HepG2 (cell line): ENCODE results near the gene SNF8. TPM values are rescaled to one million over a fixed set of nuclear protein-coding genes. Genes with fewer than 3 reads are reported as not detected.

Experiments
- AKAP8 ChIP-seq: sonication (generic); formaldehyde crosslinking; IDR thresholded peaks from 2 replicates; pipeline ENCODE4 v1.5.1; 2020; ENCODE audit warnings: mild to moderate bottlenecking, missing genetic modification reagents
- CC2D1A ChIP-seq: sonication (generic); formaldehyde crosslinking; IDR thresholded peaks from 2 replicates; pipeline ENCODE4 v1.8.1; 2023; ENCODE audit warnings: mild to moderate bottlenecking, missing genetic modification reagents
- HNRNPK ChIP-seq: fragments of 200-400 bp; formaldehyde crosslinking; IDR thresholded peaks from 2 replicates; pipeline ENCODE4 v1.6.1; 2018; ENCODE audit warnings: low read length, low read depth, moderate library complexity, mild to moderate bottlenecking; ENCODE audit not compliant: poor library complexity, severe bottlenecking
- HOXA9 ChIP-seq: sonication (generic); formaldehyde crosslinking; IDR thresholded peaks from 2 replicates; pipeline ENCODE4 v1.8.1; 2022; ENCODE audit warnings: missing genetic modification reagents, mild to moderate bottlenecking, moderate library complexity, borderline replicate concordance
- MEIS1 ChIP-seq: sonication (generic); formaldehyde crosslinking; IDR thresholded peaks from 2 replicates; pipeline ENCODE4 v1.9.0; 2021; ENCODE audit warnings: mild to moderate bottlenecking, missing genetic modification reagents, moderate library complexity, borderline replicate concordance
- PPARG ChIP-seq: conservative IDR thresholded peaks from 2 replicates; pipeline ENCODE4 v1.6.1; 2016; ENCODE audit warnings: missing biosample characterization, missing genetic modification reagents
- PRPF4 ChIP-seq: fragments of 200-400 bp; formaldehyde crosslinking; IDR thresholded peaks from 2 replicates; pipeline ENCODE4 v1.6.1; 2016; ENCODE audit warnings: low read length, low read depth; ENCODE audit not compliant: poor library complexity, severe bottlenecking
- SUZ12 ChIP-seq: fragments of 150-350 bp; IDR thresholded peaks from 2 replicates; pipeline ENCODE4 v1.6.1; 2014; ENCODE audit warnings: low read depth, low read length
- TRIM24 ChIP-seq: sonication (generic); formaldehyde crosslinking; IDR thresholded peaks from 2 replicates; pipeline ENCODE4 v1.8.0; 2022; ENCODE audit warnings: mild to moderate bottlenecking, missing genetic modification reagents
- ZNF451 ChIP-seq: sonication (generic); formaldehyde crosslinking; IDR thresholded peaks from 2 replicates; pipeline ENCODE4 v1.5.0; 2020; ENCODE audit warnings: mild to moderate bottlenecking, missing genetic modification reagents
- ZNF556 ChIP-seq: sonication (generic); formaldehyde crosslinking; IDR thresholded peaks from 2 replicates; pipeline ENCODE4 v1.4.0; 2020; ENCODE audit warnings: mild to moderate bottlenecking, missing genetic modification reagents, borderline replicate concordance
- ZNF670 ChIP-seq: sonication (generic); formaldehyde crosslinking; IDR thresholded peaks from 2 replicates; pipeline ENCODE4 v1.8.0; 2022; ENCODE audit warnings: mild to moderate bottlenecking, missing genetic modification reagents, borderline replicate concordance
- ZNF83 ChIP-seq: sonication (generic); formaldehyde crosslinking; IDR thresholded peaks from 2 replicates; pipeline ENCODE4 v1.4.0; 2020; ENCODE audit warnings: missing genetic modification reagents, mild to moderate bottlenecking, borderline replicate concordance
- polyA plus RNA-seq, 8 experiments: library from polyadenylated mRNA; depleted of rRNA in 3 of 8; stranded (reverse) in 7 of 8; unstranded in 1 of 8; fragments of >200 nt; fragmentation: Illumina TruSeq in 4 of 8; extraction: Trizol in 4 of 8; gene quantifications; 2 replicates each; pipeline versions ENCODE4 v1.2.1 to v1.2.3, GENCODE V29; 2011 to 2016; ENCODE audit warnings: low read depth in 4 of 8, missing spikeins in 1 of 8, mixed read lengths in 1 of 8; ENCODE audit not compliant: insufficient read depth in 1 of 8
- total RNA-seq, 5 experiments: library from RNA; depleted of rRNA; stranded (reverse); fragments of >200 nt; fragmentation: Illumina TruSeq; extraction: Trizol; gene quantifications; 2 replicates each; pipeline ENCODE4 v1.2.3, GENCODE V29; 2016; ENCODE audit warnings: low read depth in 1 of 5
- TF ChIP-seq, protein P1 (sequence below): sonication (generic); formaldehyde crosslinking; IDR thresholded peaks from 2 replicates; pipeline ENCODE4 v1.4.0; 2020; ENCODE audit warnings: missing genetic modification reagents
- TF ChIP-seq, protein P2 (sequence below): IDR thresholded peaks from 2 replicates; pipeline ENCODE4 v1.6.1; 2016; ENCODE audit warnings: control low read depth
- TF ChIP-seq, protein P3 (sequence below): sonication (generic); formaldehyde crosslinking; IDR thresholded peaks from 2 replicates; pipeline ENCODE4 v1.8.0; 2022; ENCODE audit warnings: missing genetic modification reagents, mild to moderate bottlenecking, moderate library complexity, borderline replicate concordance
- TF ChIP-seq, protein P4 (sequence below): sonication (generic); formaldehyde crosslinking; IDR thresholded peaks from 2 replicates; pipeline ENCODE4 v1.5.0; 2020; ENCODE audit warnings: missing genetic modification reagents
- TF ChIP-seq, protein P5 (sequence below): sonication (generic); formaldehyde crosslinking; IDR thresholded peaks from 2 replicates; pipeline ENCODE4 v1.8.1; 2023; ENCODE audit warnings: mild to moderate bottlenecking, missing genetic modification reagents
- TF ChIP-seq, protein P6 (sequence below): sonication (generic); formaldehyde crosslinking; IDR thresholded peaks from 2 replicates; pipeline ENCODE4 v1.4.0; 2020; ENCODE audit warnings: missing genetic modification reagents

Gene SNF8
- total and polyA plus RNA-seq, 2 of the 13 experiments (the other 11 are each of a cell fraction or from before 2014, with no cell fraction given), result 114 to 153 TPM

DNA sequence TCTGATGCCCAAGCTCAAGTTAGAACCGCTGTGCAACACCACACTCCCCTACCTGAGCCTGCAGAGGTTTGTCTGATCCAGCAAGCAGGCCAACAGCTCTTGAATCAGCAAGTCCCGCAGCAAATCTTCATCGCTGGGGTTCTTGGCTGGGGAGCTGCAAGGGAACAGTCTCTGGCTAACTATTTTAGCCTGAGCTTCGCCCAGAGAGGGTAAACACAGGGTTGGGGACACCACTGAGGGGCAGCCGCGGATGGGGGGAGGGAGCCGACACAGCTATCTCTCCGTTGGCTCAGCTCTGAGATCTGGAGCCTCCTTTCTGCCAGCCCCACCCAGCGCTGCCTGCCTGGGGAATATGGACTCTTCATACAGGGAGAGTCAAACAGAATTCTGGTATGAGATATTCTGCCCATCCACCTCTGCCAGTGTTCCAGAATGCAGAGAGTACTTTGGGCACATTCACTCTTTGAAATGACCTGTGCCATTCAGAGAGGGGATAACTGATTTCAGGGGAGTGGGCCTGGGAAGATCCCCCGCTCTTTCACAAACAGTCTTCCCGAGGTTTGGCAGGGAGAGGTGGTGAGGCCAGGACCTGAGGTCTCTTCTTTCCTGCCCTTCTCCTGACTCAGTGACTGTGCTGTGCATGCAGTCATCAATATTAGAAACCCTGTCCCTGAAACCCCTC lies 16.3 kb upstream of the SNF8 start (continued):
- TF ChIP-seq, protein P1, sequence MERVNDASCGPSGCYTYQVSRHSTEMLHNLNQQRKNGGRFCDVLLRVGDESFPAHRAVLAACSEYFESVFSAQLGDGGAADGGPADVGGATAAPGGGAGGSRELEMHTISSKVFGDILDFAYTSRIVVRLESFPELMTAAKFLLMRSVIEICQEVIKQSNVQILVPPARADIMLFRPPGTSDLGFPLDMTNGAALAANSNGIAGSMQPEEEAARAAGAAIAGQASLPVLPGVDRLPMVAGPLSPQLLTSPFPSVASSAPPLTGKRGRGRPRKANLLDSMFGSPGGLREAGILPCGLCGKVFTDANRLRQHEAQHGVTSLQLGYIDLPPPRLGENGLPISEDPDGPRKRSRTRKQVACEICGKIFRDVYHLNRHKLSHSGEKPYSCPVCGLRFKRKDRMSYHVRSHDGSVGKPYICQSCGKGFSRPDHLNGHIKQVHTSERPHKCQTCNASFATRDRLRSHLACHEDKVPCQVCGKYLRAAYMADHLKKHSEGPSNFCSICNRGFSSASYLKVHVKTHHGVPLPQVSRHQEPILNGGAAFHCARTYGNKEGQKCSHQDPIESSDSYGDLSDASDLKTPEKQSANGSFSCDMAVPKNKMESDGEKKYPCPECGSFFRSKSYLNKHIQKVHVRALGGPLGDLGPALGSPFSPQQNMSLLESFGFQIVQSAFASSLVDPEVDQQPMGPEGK (CRISPR knock-in tag), result peak; percentile 70; the same call in 1 of the 2 replicates
- TF ChIP-seq, protein P2, sequence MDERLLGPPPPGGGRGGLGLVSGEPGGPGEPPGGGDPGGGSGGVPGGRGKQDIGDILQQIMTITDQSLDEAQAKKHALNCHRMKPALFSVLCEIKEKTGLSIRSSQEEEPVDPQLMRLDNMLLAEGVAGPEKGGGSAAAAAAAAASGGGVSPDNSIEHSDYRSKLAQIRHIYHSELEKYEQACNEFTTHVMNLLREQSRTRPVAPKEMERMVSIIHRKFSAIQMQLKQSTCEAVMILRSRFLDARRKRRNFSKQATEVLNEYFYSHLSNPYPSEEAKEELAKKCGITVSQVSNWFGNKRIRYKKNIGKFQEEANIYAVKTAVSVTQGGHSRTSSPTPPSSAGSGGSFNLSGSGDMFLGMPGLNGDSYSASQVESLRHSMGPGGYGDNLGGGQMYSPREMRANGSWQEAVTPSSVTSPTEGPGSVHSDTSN, result no peak
- TF ChIP-seq PRPF4 (no peak), ZNF451 (CRISPR knock-in tag) (no peak), MEIS1 (CRISPR knock-in tag) (no peak), HOXA9 (CRISPR knock-in tag) (no peak), CC2D1A (CRISPR knock-in tag) (no peak), TRIM24 (CRISPR knock-in tag) (no peak), ZNF556 (CRISPR knock-in tag) (no peak), HNRNPK (no peak), AKAP8 (no peak), ZNF670 (CRISPR knock-in tag) (no peak), SUZ12 (no peak), ZNF83 (no peak), PPARG (no peak)
- TF ChIP-seq, protein P3, sequence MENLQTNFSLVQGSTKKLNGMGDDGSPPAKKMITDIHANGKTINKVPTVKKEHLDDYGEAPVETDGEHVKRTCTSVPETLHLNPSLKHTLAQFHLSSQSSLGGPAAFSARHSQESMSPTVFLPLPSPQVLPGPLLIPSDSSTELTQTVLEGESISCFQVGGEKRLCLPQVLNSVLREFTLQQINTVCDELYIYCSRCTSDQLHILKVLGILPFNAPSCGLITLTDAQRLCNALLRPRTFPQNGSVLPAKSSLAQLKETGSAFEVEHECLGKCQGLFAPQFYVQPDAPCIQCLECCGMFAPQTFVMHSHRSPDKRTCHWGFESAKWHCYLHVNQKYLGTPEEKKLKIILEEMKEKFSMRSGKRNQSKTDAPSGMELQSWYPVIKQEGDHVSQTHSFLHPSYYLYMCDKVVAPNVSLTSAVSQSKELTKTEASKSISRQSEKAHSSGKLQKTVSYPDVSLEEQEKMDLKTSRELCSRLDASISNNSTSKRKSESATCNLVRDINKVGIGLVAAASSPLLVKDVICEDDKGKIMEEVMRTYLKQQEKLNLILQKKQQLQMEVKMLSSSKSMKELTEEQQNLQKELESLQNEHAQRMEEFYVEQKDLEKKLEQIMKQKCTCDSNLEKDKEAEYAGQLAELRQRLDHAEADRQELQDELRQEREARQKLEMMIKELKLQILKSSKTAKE (CRISPR knock-in tag), result no peak
- TF ChIP-seq, protein P4, sequence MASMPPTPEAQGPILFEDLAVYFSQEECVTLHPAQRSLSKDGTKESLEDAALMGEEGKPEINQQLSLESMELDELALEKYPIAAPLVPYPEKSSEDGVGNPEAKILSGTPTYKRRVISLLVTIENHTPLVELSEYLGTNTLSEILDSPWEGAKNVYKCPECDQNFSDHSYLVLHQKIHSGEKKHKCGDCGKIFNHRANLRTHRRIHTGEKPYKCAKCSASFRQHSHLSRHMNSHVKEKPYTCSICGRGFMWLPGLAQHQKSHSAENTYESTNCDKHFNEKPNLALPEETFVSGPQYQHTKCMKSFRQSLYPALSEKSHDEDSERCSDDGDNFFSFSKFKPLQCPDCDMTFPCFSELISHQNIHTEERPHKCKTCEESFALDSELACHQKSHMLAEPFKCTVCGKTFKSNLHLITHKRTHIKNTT (CRISPR knock-in tag), result no peak
- TF ChIP-seq, protein P5, sequence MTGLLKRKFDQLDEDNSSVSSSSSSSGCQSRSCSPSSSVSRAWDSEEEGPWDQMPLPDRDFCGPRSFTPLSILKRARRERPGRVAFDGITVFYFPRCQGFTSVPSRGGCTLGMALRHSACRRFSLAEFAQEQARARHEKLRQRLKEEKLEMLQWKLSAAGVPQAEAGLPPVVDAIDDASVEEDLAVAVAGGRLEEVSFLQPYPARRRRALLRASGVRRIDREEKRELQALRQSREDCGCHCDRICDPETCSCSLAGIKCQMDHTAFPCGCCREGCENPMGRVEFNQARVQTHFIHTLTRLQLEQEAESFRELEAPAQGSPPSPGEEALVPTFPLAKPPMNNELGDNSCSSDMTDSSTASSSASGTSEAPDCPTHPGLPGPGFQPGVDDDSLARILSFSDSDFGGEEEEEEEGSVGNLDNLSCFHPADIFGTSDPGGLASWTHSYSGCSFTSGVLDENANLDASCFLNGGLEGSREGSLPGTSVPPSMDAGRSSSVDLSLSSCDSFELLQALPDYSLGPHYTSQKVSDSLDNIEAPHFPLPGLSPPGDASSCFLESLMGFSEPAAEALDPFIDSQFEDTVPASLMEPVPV, result no peak
- TF ChIP-seq, protein P6, sequence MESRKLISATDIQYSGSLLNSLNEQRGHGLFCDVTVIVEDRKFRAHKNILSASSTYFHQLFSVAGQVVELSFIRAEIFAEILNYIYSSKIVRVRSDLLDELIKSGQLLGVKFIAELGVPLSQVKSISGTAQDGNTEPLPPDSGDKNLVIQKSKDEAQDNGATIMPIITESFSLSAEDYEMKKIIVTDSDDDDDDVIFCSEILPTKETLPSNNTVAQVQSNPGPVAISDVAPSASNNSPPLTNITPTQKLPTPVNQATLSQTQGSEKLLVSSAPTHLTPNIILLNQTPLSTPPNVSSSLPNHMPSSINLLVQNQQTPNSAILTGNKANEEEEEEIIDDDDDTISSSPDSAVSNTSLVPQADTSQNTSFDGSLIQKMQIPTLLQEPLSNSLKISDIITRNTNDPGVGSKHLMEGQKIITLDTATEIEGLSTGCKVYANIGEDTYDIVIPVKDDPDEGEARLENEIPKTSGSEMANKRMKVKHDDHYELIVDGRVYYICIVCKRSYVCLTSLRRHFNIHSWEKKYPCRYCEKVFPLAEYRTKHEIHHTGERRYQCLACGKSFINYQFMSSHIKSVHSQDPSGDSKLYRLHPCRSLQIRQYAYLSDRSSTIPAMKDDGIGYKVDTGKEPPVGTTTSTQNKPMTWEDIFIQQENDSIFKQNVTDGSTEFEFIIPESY, result no peak
